Amniotic epithelial cell (primary cell): ENCODE data around the gene C17orf50.

Experiments used
- DNase-seq: peaks from one replicate; pipeline ENCODE4 v3.0.0-alpha.2; 2010; ENCODE audit warnings: low read depth

Gene C17orf50

GRCh38 chr17:35752945-35753764 is 7.5 kb upstream of the C17orf50 start, which contains the start of gene GAS2L2:
TSS of gene GAS2L2 (minus strand) at chr17:35753239. CDS start at chr17:35752850, 389 bp downstream.
- DNase-seq: no peak

DNA sequence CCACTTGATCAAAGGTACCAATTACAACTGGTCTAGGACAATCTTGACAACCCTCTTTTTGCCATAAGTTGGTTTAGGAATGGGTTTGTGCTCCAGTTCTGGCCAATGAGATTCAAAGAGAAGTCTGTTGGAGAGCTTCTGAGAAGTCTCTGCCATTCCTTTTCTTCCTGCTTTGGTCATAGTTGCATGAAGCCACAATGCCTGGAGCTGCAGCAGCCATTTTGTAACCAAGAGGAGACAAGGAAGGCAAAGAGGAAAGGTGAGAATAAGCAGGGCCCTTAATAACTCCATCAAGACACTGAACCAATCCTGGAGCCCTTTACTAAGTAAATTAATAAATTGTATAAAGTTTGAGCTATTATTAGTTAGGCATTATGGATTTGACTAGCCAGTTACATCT is 3.4 kb upstream of the C17orf50 start:
- DNase-seq: no peak

DNA sequence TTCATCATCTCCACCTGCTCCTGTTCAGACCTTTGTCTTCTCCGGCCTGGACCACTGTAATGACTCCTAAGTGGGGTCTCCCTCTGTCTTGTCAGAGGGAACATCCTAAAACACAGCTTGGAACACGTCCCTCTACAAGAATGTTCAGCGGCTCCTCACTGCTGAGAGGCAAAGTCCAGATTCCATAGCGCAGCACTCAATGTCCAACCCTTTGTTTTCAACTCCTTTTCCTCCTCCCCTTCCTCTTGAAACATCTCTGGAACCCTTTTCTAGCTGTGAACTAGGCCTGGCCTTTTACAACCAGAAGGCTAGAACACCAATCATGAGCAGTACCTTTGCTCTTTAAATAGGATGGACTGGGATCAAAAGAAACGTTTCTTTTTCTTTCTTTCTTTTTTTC is 914 bp downstream of the C17orf50 start:
- no peak for DNase-seq

DNA sequence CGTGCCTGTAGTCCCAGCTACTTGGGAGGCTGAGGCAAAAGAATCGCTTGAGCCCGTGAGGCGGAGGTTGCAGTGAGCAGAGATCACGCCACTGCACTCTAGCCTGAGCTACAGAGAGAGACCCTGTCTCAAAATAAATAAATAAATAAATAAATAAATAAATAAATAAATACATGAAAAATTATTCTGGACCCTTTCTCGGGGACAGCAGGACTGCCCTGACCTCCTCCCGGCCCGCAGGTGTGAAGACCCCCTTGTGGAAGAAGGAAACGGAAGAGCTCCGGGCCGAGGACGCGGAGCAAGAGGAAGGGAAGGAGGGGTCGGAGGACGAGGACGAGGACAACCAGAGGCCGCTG is 3.1 kb downstream of the C17orf50 start:
- no peak for DNase-seq

- peak; percentile 70 for DNase-seq
Observed at GRCh38 chr17:35764123-35764991, 3.7 kb downstream of the C17orf50 start.

DNA sequence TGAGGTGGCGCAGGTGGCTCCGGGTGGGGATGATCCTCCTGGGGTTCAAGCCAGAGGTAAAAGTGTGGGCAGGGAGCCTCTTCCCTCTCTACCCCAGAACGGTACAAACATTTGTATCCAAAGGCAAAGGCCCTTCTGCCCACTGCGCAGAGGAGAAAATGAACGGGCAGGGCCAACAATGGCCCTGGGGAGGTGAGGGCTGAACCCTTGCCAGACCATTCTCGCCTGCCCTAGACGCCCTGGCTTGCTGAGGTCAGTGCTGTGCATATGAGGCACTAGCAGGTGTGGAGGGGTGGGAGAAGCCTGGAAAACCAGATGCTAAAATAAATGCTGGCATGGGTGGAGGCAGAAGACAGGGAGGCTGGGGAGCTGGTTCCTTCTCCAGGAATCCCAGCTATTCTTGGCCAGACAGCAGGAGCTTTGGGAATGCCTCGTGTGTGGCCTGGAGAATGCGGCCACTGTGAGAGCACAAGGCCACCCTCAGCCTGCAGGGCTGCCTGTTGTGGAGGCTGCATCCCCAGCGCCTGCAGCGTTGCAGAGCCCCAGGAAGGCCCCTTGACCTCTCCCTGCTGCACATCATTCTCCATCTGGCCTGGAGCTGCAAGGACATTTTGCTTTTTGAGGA is 4.5 kb downstream of the C17orf50 start:
- no peak for DNase-seq

- DNase-seq: no peak
Observed at GRCh38 chr17:35765756-35766488, 5.2 kb downstream of the C17orf50 start.

GRCh38 chr17:35766489-35766877 is 5.8 kb downstream of the C17orf50 start:
- no peak for DNase-seq

DNA sequence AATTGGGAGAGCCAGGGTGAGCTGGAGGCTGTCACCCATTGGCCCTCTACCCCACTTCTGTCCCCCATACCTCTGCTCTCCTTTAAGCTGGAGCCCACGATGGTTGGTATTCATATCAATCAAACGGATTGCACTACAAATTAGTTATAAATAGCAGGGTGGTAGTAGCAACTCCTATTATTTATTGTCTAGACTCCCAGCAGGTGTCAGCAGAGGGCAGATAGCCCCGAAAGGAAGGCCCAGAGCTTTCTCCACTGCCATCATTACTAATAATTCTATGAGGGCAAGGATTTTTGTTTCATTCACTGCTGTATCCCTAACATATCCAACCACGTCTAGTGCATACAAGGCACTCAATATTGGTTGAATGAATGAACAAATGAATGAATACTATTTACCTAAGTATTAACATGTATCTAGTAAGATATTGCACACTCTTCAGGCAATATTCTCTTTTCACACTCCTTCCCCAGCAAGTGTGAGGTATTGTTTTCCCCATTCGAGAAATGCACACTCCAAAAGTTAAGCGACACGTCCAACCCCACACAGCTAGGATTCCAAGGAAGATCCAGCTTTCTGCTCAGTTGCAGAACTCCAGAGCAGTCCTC is 6.3 kb downstream of the C17orf50 start:
- DNase-seq: peak; percentile 38

DNA sequence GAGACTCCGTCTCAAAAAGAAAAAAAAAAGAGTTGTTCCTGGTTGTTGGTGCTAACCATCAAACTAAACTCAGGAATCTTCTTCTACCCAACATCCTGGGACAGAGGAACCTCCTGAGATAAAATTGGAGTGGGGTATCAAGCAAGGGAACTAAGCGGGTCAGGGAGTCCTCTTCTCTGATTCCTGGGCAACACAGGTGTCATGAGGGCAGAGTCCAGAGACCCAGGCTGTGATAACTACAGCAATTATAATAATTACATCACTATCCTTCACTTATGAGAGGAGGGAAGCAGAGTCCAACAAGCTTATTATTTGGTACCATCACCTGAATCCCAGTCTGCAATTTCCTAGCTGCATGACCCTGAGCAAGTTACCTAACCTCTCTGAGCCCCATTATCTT is 8.1 kb downstream of the C17orf50 start:
- DNase-seq: no peak

DNA sequence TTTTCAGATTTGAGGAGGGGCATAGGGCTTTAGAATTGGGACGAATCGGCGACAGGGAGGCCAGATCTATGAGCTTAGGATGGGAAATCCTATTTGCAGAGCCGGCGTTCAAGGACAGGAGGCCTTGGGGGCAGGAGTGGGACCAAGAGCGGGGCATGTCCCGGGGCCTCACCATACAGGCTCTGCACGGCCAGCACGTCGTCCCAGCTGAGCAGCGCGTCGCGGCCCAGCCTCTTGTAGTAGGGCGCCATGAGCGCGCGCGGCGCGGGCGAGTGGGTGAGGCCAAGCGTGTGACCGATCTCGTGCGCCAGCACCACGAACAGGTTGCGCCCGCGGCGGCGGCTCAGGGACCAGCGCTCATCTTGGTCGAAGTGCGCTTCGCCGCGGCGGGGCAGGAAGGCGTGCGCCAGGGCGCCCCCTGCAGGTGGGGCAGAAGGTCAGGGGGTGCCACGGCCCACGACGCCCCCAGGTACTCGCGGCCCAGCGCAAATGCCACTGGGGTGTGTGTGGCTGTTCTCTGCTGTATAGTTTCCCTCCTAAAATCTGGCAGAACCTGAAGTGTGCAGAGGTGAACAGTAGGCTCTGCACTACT is 9.3 kb downstream of the C17orf50 start:
- no peak for DNase-seq

DNA sequence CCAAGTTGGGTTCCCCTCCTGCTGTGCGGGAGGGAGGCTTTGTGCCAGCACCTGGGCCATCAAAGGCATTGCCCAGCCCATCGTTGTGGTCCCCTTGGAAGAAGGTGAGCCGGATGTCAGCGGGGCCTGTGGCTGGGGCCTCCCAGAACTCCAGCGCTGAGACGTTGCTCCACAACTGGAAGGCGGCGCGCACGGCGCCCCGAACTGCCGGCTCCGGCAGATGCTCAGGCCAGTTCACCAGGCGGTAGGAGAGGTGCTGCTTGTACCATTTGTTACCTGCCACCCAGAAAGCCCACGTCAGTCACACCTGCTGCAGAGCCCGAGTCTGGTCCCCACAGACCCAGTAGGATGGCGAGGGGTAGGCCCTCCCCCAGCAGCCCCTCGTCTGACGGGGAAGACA is 12.4 kb downstream of the C17orf50 start:
- no peak for DNase-seq

DNA sequence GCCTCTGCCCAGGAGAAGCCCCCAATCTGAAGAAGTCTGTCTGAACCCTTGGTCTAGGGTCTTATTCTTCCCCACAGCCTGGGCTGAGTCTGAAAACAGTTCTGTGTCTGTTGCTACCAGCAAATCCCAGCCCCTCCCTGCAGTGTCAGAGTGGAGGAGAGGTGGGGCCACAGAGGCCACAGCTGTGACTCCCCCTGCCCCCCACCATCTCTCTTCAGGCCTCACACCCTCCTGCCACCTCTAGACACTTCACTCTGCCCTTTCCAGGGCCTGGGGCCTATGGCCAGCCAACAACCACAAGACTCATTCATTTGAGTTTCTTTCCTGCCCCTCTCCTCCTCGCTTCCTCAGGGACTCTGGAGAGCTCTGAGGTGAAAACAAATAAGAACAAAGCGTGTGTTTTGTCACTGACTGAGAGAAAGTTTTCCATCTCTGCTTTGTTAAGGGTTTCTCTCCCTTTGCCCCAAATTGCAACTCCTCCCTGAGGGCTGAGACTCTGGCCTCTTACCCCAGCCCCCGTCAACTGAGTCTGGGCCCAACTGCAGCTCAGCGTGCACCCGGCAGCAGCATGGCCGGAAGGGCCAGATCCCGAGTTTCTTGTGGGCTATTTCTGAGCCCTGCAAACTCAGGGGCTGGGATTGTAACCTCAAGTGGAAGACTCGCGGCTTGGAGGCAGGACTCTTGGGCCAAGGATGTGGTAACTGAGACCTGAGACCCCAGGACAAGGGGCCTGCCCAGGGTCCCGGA is 13.2 kb downstream of the C17orf50 start:
- DNase-seq: no peak

- peak; percentile 82 for DNase-seq
Observed at GRCh38 chr17:35774499-35774898, 13.8 kb downstream of the C17orf50 start.

DNA sequence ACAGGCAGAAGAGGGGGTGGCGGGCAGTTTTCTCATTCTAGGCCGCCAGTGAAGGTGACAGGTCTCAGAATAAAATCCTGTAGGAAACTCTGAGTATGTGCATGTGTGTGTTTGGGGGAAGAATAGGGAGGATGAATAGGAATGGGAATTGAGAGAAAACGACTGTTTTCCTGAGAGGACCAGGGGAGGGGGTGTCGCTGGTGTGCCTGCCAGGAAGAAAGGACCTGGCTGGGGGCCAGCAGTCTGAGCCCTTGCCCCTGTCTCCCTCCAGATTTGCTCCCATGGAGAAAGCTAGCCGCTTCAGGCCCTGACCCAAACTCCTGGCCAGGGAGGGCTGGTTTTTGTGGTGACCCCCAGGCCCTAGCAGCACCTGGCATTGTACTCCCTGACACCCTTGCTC is 14.4 kb downstream of the C17orf50 start:
- no peak for DNase-seq

- DNase-seq: peak; percentile 46
Observed at GRCh38 chr17:35775583-35775982, 14.9 kb downstream of the C17orf50 start.

DNA sequence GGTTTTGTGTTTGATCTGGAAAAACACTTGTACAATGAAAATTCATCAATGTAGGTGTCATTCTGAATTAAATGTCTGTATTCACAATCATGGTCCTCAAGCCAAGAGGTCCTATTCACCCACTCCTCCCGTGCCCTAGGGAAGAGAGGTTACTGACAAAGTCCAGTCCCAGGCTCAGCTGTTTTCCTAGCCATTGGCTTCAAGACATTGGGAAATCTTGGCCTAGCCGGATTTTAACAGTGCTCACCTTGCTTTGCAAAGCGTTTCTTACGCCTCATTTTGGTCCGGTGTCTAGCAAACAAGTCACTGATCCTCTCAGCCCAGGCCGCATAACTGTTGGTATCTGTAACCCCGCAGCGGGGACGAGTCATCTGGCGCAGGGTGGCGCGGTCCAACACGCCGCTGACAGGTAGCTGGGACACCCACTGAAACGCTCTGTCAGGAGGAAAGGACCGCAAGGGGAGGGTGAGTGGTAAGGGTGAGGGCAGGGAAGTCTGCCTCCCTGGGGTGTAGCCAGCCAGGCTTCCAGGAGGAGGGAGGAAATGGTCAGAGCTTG is 18.0 kb downstream of the C17orf50 start:
- DNase-seq: peak; percentile 66

DNA sequence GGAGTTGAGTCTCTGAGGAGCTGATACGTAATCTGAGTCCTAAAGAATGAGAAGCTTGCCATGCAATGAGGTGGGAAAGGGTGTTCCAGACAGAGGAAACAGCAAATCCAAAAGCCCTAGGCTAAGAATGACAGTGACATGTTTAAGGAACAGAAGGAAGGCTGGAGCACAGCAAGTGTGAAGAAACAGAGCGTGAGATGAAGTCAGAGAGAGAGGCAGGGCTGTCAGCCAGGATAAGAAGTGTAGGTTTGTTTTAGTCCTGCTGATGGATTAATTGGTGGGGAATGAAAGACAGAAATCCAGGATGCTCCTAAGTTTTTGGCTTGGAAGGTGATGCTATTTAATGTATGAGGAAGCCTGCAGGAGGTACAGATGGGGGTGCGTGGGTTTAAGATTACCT is 20.3 kb downstream of the C17orf50 start:
- no peak for DNase-seq

DNA sequence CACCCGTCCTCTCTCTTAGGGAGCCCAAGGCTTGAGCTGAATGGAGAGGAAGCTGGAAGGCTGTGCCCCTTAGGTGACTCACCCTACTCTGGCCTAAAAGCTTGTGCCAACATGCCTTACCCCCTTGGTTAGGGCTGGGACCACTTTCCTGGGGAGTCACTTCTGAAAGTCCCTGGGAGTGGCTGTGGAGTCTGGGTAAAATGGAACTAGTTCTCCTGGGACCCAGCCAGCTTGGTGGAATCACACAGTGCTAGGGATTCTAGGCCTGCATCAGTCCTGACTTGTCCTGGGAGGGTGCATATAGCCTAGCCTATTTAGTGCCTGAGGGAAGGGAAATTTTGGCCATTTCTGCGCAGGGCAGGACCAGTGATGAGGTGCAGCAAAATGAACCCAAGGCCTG is 24.2 kb downstream of the C17orf50 start:
- no peak for DNase-seq

GRCh38 chr17:35786941-35787432 is 26.3 kb downstream of the C17orf50 start:
- peak; percentile 88 for DNase-seq
